Stimulated activated CD4-positive, alpha-beta T cell treated with anti-CD3 and anti-CD28 coated beads, Interleukin-15, amount 100 ng/mL, for 24 hours (primary cell): ENCODE results near the gene TMEM94.
"Not testable (repeated sequence)": the region's sequence is repeated elsewhere in the genome, so short reads cannot be mapped to it uniquely, and the experiment has no call there.

Source experiments
- DNase-seq: peaks from one replicate; pipeline ENCODE4 v3.0.0-alpha.2; 2020

The TMEM94 gene

GRCh38 chr17:75456417-75457046 is at the start of gene TMEM94:
Gene TMEM94 (plus strand): TSS chr17:75456635. CDS start chr17:75471906, 15,271 bp downstream.
- DNase-seq = peak; percentile 94

GRCh38 chr17:75407655-75408352 is 48.6 kb upstream of the TMEM94 start:
- no peak for DNase-seq

- DNase-seq = no peak
Measured at GRCh38 chr17:75410141-75410540, 46.3 kb upstream of the TMEM94 start.

GRCh38 chr17:75411328-75412067 is 44.9 kb upstream of the TMEM94 start:
- DNase-seq = no peak

GRCh38 chr17:75412455-75413317 is 43.7 kb upstream of the TMEM94 start:
- peak; percentile 79 for DNase-seq

- no peak for DNase-seq
Measured at GRCh38 chr17:75414488-75414887, 41.9 kb upstream of the TMEM94 start.

- no peak for DNase-seq
Measured at GRCh38 chr17:75416006-75416405, 40.4 kb upstream of the TMEM94 start.

- DNase-seq = no peak
Measured at GRCh38 chr17:75417054-75417580, 39.3 kb upstream of the TMEM94 start.

GRCh38 chr17:75418531-75418930 is 37.9 kb upstream of the TMEM94 start:
- no peak for DNase-seq

GRCh38 chr17:75428543-75429469 is 27.6 kb upstream of the TMEM94 start:
- no peak for DNase-seq

GRCh38 chr17:75430159-75430974 is 26.1 kb upstream of the TMEM94 start:
- DNase-seq = no peak

GRCh38 chr17:75433218-75433783 is 23.1 kb upstream of the TMEM94 start:
- no peak for DNase-seq

GRCh38 chr17:75434433-75434832 is 22.0 kb upstream of the TMEM94 start:
- not testable (repeated sequence) for DNase-seq

- not testable (repeated sequence) for DNase-seq
Measured at GRCh38 chr17:75437404-75437803, 19.0 kb upstream of the TMEM94 start.

GRCh38 chr17:75439287-75439686 is 17.1 kb upstream of the TMEM94 start:
- DNase-seq = no peak

GRCh38 chr17:75440738-75441448 is 15.5 kb upstream of the TMEM94 start:
- no peak for DNase-seq

- DNase-seq = no peak
Measured at GRCh38 chr17:75442168-75443103, 14.0 kb upstream of the TMEM94 start.

GRCh38 chr17:75445296-75445695 is 11.1 kb upstream of the TMEM94 start:
- no peak for DNase-seq
